GM19468 (cell line): ENCODE data around the gene MAP3K8.

Source experiments
- ATAC-seq: cut with Tn5 transposase; IDR thresholded peaks from one replicate; pipeline ENCODE4 v1.9.1; 2021; ENCODE audit warnings: mild to moderate bottlenecking, moderate library complexity, moderate number of reproducible peaks; ENCODE audit not compliant: unreplicated experiment; ENCODE audit errors: extremely low read depth

The MAP3K8 gene

GRCh38 chr10:30510932-30511700, 77.1 kb downstream of the MAP3K8 start:
- no peak for ATAC-seq
